ENCODE measurements around the gene DDX24.

Gene DDX24

GRCh38 chr14:94113908-94114588 lies 33.0 kb upstream of the DDX24 start:
- no peak for DNase-seq

GRCh38 chr14:94113490-94113889 lies 32.5 kb upstream of the DDX24 start:
- no peak for DNase-seq

- no peak for DNase-seq
Measured at GRCh38 chr14:94113073-94113472, 32.1 kb upstream of the DDX24 start.

GRCh38 chr14:94112513-94113063 lies 31.6 kb upstream of the DDX24 start:
- DNase-seq: no peak

GRCh38 chr14:94111276-94112095 lies 30.5 kb upstream of the DDX24 start:
- no peak for DNase-seq

- no peak for DNase-seq
Measured at GRCh38 chr14:94110552-94111181, 29.7 kb upstream of the DDX24 start, which contains the start of gene IFI27. TSS of gene IFI27 (plus strand) at chr14:94110736.

- no peak for DNase-seq
Measured at GRCh38 chr14:94109915-94110250, 28.9 kb upstream of the DDX24 start.

- no peak for DNase-seq
Measured at GRCh38 chr14:94104731-94105130, 23.7 kb upstream of the DDX24 start.

- no peak for DNase-seq
Measured at GRCh38 chr14:94103554-94104150, 22.6 kb upstream of the DDX24 start.

- no peak for DNase-seq
Measured at GRCh38 chr14:94102768-94103482, 21.9 kb upstream of the DDX24 start.

GRCh38 chr14:94101748-94102147 lies 20.7 kb upstream of the DDX24 start:
- DNase-seq: no peak

- no peak for DNase-seq
Measured at GRCh38 chr14:94100847-94101246, 19.8 kb upstream of the DDX24 start.

- DNase-seq: no peak
Measured at GRCh38 chr14:94099006-94099405, 18.0 kb upstream of the DDX24 start.

- DNase-seq: no peak
Measured at GRCh38 chr14:94098326-94098992, 17.5 kb upstream of the DDX24 start.

GRCh38 chr14:94097091-94097490 lies 16.1 kb upstream of the DDX24 start:
- no peak for DNase-seq

GRCh38 chr14:94093418-94093817 lies 12.4 kb upstream of the DDX24 start:
- no peak for DNase-seq

- DNase-seq: no peak
Measured at GRCh38 chr14:94089479-94089878, 8.5 kb upstream of the DDX24 start.

- DNase-seq: no peak
Measured at GRCh38 chr14:94088516-94088915, 7.5 kb upstream of the DDX24 start.

GRCh38 chr14:94087891-94088290 lies 6.9 kb upstream of the DDX24 start:
- DNase-seq: no peak

- no peak for DNase-seq
Measured at GRCh38 chr14:94081386-94081820, 401 bp upstream of the DDX24 start.

- no peak for DNase-seq
Measured at GRCh38 chr14:94079891-94080620, 946 bp downstream of the DDX24 start.

Data from effector CD8-positive, alpha-beta T cell (primary cell).